T1000 (cell line): ENCODE measurements around the gene GPHN.
"Not testable (repeated sequence)": the region's sequence is repeated elsewhere in the genome, so short reads cannot be mapped to it uniquely, and the experiment has no call there.

Experiments
- DNase-seq: peaks from one replicate; lab custom pipeline; 2025; ENCODE audit warnings: mixed read lengths; lab: John Stamatoyannopoulos, UW

GPHN gene

DNA sequence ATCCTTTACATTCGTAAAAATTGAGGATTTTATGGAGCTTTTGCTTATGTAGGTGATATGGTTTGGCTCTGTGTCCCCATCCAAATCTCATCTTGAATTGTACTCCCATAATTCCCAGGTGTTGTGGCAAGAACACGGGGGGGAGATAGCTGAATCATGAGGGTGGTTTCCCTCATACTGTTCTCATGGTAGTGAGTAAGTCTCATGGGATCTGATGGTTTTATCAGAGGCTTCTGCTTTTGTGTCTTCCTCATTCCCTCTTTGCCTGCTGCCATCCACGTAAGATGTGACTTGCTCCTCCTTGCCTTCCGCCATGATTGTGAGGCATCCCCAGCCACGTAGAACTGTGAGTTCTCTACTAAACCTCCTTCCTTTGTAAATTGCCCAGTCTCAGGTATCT, 5.1 kb upstream of the GPHN start:
- not testable (repeated sequence) for DNase-seq

DNA sequence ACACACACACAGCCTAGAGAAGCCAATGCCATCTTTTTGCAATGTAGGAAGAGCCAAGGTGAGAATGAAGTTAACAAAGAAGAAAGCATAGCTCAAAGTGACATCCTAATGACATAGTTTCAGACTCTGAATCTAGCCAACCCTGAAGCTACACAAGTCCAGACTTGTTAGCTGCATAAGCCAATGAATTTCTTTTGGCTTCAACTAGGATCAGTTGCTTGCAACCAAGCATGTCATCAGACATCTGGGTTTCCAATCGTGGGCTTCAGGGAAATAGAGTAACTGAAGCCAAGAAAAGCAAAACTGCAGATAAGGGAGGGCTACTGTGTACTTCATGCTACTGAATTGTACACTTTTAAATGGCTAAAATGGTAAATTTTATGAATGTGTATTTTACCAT, 4.4 kb upstream of the GPHN start:
- no peak for DNase-seq

DNA sequence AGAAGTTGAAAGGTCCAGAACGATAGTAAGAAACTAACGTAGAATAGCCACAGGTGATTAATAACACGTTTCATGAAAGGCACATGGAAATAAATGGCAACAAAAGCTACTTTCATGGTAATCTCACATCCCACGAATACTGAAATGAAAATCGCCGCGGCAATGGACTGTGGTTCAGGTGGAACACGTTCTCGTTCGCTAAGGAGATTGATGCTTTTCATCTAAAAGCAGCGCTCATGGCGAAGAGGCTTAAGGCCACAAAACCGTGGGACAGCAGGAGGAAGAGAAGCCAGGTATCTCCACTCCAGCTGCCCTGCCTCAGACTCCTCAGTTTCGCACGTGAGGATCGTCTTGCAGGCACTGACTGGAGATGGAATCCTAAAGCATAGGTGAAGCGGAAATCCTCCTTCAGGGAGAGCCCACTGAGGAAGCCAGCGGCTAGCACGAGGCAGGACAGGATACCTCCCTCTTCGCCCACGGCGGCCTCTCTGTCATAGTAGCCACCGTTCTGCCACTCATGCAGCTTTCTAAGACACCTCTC, 696 bp upstream of the GPHN start:
- DNase-seq, result peak; percentile 19

DNA sequence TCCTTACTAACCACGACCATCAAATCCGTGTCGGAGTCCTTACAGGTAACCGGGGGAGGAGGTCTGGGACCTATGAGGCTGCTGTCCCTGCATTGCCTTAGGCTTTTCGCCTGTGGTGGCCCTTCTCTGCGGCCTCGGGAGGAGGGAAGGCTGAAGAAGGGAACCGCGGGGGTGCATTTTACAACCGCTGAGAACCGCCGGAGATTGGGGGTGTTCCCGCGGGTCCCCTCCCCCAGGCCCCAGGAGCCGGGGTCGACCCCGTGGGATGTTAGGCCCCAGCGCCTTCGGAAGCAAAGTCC, 549 bp downstream of the GPHN start:
- no peak for DNase-seq

DNA sequence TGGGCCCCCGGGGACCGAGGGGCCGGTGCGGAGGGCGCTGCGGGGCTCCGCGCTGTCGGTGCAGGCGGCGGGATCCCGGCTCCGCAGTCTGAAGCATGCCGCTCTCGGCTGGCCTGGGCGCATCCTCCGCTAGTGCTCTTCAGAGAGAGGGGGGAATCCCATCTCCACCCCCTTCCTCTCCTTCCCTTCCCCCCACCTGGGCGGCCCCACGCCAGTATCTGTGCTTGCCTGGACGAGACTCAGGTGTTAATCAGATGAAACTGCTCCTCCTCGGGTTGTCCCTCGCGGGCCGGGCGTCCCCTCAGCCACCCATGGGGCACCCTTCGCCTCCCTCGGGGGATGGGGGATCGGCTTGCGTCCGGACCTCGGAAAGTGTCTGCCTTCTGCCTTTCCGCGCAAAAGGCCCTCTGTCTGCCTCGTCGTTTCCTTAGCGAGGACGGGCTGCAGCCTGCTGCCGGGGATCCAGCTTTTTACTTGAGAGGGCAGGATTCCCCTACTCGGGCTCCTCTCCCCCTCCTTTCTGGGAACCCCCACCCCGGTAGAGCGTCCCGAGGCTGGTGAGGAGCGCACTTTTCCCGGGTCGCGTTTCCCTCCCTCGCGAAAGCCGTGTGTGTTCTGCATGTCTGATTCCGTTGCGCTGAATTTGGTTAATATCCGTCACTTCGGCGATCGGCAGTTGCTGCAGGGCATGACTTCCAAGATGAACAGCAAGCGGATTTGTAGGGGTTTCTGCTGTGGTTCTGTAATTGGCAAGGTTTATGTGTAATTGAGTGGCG, 1.1 kb downstream of the GPHN start:
- DNase-seq, result peak; percentile 9

DNA sequence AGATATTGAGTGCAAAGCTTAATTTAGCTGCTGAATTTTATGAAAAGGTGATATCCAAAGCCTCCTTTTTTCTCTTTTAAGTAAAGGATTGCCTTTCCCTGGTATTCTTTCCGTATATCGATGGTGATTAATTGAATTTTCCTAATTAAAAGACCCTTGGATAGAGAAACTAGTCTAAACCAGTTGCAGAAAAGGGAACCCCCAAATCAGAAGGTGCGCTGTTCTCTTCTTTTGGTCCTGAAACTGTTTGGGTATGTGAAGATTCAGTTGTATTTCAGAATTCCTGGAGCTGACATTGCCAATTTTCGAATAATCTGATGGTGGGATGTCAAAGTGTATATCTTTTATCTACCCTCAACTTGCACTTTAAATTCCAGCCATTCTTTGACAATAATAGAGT, 1.9 kb downstream of the GPHN start:
- no peak for DNase-seq

DNA sequence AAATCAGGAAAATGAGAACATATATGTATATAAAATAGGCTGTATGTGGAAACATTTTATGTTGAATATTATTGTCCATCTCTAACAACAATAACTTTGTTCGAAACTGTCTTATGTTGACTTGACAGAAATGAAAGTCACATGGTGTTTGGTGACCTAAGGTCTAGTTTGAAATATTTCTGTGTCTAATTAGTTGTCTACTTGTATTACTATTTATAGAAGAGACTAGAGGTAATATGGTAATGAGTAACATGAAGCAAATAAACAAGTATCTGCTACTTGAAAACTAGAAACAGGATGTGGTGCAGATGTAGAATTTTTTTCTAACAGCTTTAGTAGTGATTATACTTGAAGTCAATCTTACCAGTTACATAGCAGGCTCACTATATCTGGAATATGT, 3.9 kb downstream of the GPHN start:
- no peak for DNase-seq

DNA sequence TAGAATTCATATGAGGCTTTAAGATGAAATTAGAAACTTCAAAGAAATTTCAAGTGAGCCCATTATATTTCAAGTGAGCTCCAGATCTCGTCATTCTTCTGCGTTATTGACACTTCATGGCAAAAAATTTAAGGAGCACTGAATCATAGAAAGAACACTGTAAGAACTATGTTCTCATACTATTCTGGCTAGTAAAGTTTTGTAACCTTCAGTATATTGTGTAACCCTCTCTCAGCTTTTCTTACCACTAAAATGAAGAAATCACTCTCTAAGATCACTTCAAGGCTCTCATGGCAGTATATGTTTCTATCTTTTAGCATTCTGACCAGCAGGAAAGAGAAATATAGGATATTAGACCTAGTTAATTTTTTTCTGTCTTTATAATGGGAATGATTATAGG, 6.3 kb downstream of the GPHN start:
- no peak for DNase-seq

DNA sequence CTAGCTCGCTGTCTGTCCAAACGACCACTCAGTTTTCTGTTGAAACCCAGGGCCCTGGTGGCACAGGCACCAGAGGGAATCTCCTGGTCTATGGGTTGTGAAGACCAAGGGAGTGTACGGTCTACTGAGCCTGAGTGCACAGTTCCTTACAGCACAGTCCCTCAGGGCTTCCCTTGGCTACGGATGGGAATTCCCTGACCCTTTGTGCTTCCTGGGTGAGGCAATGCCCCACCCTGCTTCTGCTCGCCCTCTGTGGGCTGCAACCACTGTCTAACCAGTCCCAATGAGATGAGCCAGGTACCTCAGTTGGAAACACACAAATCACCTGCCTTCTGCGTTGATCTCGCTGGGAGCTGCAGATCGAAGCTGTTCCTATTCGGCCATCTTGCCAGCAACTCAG, 22.6 kb downstream of the GPHN start:
- no peak for DNase-seq

DNA sequence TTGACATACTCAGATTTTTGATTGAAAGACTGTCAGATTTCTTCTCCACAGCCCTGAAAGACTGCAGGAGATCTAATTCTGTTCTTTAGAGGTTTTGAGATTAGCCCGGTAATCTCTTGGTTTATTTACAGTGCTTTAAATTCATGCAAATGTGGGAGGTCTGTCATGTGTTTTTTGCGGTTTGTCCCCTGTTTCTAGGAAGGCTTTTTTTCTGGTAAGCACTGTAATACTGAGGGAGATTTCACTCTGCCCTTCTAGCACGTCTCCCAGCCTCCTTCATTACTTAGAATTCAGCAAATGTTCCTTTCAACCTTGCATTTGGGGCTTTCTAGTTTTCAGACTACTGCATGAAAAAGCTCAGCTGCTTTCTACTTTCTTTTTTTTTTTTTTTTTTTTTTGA, 31.1 kb downstream of the GPHN start:
- no peak for DNase-seq

DNA sequence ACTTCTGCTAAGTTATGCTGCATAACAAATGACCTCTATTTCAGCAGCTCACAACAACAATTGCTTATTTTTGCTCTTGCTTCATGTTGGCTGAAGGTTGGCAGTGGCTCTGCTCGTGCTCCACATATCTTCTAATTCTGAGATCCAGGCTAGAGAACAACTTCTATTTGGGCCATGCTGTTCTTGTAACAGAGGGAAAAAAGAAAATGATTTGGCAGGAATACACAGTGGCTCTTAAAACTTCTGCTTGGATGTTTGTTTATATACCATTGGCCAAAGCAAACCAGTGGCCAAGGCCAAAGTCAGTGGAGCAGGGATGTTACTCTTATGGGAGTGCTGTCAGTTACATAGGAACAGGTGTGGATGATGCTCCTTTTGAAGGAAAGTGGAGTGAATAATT, 32.1 kb downstream of the GPHN start:
- no peak for DNase-seq

DNA sequence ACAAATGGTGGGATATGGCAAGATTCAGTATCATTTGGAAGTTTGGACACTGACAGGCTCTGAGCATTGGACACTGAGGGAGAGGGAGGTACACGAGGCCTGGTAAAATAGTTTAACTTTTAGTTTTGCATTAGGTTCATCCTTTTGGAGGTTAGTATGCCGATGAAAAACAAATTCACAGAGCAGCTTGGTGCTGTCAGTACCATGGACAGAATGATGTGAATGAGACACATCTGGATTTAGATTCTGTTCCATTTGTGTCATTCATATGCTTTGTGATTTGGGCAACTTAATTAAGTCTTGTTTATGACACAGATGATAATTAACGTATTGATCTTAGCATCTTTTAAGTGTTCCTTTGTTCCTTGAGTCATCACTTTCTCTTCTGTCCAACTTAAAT, 33.7 kb downstream of the GPHN start:
- no peak for DNase-seq

DNA sequence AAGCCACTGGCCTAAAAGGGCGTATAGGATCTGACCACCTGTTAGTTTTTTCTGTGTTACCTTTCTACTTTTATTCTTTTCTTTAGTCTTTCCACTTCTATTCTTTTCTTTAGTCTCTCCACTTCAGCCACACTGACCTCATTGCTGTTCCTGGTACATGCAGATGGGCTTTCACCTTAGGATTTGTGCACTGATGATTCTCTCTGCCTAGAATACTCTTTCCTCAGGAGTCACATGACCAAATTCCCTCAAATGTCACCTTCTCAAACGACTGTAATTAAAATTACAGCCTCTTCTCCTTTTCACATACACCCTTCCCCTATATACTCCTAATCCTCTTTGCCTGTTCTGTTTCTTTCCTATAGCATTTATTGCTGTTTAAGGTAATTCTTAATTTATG, 36.0 kb downstream of the GPHN start:
- DNase-seq, result no peak

DNA sequence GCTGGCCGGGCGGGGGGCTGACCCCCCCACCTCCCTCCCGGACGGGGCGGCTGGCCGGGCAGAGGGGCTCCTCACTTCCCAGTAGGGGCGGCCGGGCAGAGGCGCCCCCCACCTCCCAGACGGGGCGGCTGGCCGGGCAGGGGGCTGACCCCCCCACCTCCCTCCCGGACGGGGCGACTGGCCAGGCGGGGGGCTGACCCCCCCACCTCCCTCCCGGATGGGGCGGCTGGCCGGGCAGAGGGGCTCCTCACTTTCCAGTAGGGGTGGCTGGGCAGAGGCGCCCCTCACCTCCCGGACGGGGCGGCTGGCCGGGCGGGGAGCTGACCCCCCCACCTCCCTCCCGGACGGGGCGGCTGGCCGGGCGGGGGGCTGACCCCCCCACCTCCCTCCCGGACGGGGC, 37.2 kb downstream of the GPHN start:
- not testable (repeated sequence) for DNase-seq

DNA sequence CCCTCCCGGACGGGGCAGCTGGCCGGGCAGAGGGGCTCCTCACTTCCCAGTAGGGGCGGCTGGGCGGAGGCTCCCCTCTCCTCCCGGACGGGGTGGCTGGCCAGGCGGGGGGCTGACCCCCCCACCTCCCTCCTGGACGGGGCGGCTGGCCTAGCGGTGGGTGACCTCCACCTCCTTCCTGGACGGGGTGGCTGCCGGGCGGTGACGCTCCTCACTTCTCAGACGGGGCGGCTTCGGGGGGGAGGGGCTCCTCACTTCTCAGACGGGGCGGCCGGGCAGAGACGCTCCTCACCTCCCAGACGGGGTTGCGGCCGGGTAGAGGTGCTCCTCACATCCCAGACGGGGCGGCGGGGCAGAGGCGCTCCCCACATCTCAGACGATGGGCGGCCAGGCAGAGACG, 37.8 kb downstream of the GPHN start:
- not testable (repeated sequence) for DNase-seq

DNA sequence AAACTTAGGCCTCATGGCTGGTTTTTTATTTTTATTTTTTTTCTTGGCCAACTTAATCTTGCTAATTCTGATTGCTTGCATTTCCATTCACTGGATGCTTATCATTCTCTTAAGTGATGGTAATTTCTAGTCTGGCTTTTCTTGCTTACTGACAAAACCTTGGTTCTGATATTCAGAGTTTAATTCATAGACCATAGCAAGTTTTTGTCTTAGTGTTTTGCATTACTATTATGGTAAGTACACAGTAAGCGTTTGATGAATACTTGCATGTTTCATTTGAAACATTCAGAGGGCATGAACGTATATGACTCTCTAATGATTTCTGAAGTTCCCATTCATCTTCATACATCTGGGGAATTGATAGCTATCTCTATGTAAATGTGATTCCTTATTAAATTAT, 55.8 kb downstream of the GPHN start:
- no peak for DNase-seq

DNA sequence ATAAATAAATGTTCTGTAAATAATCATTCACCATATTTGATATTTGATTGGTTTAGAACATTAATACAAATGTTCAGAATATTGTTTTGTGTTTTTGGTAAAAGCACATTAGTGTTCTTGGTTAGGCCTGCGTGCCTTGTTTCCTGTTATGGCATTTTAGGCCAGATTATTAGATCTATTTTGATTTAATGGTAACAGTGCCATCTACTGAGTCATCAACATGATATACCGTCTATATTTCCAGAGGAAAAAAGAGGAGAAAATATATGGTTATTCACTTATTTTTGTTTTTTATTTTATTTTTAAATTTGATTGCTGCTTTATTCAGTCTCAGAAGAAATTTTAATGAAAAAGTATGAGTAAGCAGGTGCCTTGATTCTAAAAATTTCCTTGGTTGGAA, 60.3 kb downstream of the GPHN start:
- no peak for DNase-seq

DNA sequence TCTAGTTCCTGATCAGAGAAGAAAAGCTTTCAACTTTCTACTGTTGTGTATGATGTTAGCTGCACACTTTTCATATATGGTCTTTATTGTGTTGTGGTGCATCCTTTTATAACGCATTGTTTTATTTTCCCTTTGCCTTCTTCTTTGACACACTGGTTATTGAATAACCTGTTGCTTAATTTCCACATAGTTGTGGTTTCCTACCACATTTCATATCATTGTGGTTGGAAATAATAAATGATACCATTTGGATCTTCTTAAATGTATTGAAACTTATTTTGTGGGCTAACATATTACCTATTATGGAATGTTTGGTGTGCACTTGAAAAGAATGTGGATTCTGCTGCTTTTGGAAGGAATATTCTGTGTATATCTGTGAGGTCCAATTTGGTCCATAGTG, 64.9 kb downstream of the GPHN start:
- DNase-seq, result no peak

DNA sequence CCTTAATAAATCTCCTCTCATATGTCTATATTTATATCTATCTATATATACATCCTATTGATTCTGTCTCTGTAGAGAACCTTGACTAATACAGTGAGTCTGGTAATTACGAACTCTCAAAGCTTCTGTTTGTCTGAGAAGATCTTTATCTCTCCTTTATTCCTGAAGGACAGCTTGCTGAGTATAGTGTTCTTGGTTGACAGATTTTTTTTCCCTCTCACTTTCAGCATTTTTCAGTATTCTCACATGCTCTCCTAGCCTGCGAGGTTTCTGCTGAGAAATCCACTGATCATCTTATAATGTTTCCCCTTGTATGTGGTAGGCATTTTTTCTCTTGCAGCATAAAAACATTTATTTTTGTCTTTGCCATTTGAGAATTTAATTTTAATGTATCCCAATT, 67.1 kb downstream of the GPHN start:
- DNase-seq, result no peak

DNA sequence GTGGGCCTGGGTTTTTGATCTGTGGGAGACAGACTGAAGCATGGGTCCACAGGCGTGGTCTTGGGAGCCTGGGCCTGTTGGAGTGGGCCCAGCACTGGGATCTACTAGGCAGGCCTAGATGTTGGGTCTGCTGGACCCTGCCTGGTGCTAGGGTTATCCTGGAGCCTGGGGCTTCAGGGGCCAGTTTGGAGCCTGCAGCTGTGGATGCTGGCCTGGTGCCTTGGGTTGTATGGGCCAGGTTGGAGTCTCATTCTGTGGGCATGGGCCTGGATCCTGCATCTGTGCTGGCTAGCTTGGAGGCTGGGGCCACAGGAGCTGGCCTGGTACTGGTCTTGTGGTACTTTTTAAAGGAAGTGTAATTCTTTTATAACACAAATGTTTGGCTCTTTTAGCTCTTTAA, 68.0 kb downstream of the GPHN start:
- no peak for DNase-seq

DNA sequence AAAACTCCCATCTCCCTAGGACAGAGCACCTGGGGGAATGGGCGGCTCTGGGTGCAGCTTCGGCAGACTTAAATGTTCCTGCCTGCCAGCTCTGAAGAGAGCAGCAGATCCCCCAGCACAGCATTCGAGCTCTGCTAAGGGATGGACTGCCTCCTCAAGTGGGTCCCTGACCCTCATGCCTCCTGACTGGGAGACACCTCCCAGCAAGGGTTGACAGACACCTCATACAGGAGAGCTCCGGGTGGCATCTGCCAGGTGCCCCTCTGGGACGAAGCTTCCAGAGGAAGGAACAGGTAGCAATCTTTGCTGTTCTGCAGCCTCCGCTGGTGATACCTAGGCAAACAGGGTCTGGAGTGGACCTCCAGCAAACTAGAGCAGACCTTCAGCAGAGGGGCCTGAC, 79.8 kb downstream of the GPHN start:
- not testable (repeated sequence) for DNase-seq

DNA sequence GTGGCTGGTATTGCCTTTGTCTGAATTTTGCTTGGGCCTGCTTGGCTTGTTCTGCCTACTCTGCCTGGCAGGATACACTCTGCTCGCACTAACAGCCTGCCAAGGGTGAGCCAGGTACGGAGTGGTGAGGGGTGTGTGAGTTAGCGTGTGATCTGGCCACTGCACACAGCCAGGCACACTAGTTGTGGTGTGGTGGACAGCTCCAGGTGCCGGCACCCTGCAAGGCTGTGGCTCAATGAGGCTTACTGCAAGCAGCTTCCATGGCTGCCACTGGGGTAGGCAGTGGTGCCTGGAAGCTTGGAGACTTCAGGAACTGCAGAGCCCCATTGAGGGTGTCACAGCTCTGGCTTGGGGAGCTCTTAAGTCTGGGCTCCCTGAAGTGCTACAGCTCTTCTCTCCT, 87.4 kb downstream of the GPHN start:
- no peak for DNase-seq

DNA sequence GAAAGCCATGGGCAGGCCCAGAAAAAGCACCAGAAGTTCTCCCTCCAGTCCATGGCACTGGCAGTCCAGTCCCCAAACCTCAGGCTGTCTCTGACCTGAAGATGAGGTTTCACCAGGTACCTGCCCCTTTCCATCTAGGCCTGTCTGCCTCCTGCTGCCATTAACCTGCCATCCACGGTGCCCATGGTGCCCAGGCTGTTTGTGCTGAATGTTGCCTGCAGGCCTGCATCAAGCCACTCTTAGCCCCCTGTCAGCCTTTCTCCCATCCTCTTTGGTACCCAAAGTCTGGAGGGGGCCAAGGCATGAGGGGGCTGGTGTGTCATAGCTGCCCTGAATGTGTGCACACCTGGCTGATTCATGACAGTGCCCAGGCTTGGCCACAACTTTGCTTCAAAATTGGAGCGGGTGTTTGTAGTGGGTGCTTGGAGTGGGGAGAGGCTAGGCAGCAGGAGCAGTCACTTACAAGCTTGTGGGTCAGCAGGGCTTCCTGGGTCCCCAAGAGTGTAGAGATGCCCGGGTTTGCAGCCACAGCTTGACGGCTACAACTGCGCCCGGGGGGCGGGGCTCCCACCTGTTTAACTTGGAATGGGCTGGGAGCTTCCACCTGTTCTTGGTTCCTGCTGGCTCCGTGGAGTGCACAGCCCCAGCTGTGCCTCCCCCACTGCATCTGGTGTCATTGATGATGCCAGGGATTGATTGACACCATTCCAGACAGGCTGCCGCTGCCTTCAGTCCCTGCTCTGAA, 88.5 kb downstream of the GPHN start:
- no peak for DNase-seq

DNA sequence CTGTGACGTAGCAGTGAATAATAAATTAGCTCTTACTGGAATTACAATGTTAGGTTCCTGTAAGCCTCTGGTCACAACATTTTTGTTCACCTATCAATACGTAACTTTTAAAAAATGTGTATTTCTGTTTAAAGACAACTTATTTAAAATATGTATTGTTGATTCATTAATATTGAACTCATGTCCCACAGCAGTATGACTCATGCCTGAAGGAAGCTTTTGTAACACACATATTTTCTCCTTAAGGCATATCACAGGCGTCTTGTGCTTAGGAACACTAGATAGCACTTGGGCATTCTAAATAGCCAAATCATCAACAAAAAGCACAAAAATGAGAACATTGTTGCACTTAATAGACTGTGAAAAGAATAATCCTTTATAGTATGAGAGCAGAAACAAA, 92.5 kb downstream of the GPHN start:
- no peak for DNase-seq
